Endothelial cell of umbilical vein (primary cell): Measurements from ENCODE around the gene SLC41A3. TPM values are rescaled to one million over a fixed set of nuclear protein-coding genes. Genes with fewer than 3 reads are reported as not detected.

ENCODE experiments used
- BruUV-seq: library from RNA; stranded (reverse); fragments of 400-500 nt; replicated peaks from 2 replicates; lab custom pipeline; 2021; lab: Mats Ljungman, UMichigan
- CTCF ChIA-PET: fragments of 300-600, 350-600 bp; sonication (Branson Sonifier 250); formaldehyde crosslinking; loops from one replicate; lab custom pipeline; 2021; ENCODE audit warnings: antibody characterized with exemption, inconsistent platforms; lab: Charles Lee
- POLR2A ChIA-PET: fragments of 300-600, 350-600 bp; sonication (Branson Sonifier 250); formaldehyde crosslinking; loops from one replicate; lab custom pipeline; 2021; ENCODE audit warnings: antibody characterized with exemption, inconsistent platforms; lab: Charles Lee
- DNase-seq: peaks from one replicate; pipeline ENCODE4 v3.0.0-alpha.2; 2011; ENCODE audit warnings: low read depth, low spot score
- FAIRE-seq: peaks from 2 replicates; lab custom pipeline; 2011; peaks lifted over from hg19 to GRCh38; lab: Jason Lieb, UNC
- H2AFZ ChIP-seq: 2 replicates; pipeline ENCODE4 v1.6.0; 2012; ENCODE audit warnings: low read depth, low read length, control low read depth, inconsistent platforms
- H3K27ac ChIP-seq: 2 replicates; pipeline ENCODE4 v1.5.1; 2011; ENCODE audit warnings: low read depth, mild to moderate bottlenecking, control low read depth, low read length, moderate library complexity; ENCODE audit not compliant: insufficient read depth
- H3K27me3 ChIP-seq, 2 experiments: 2 replicates each; pipeline versions ENCODE4 v1.6.0 to v1.6.1; 2011; ENCODE audit warnings: low read length in 2 of 2, mixed read lengths in 1 of 2; ENCODE audit not compliant: control insufficient read depth in 2 of 2, insufficient read depth in 2 of 2
- H3K36me3 ChIP-seq, 2 experiments: 2 replicates in 1 of 2; 3 replicates in 1 of 2; pipeline ENCODE4 v1.5.1; 2011; ENCODE audit warnings: low read length in 2 of 2, mild to moderate bottlenecking in 1 of 2, moderate library complexity in 1 of 2; ENCODE audit not compliant: control insufficient read depth in 2 of 2, insufficient read depth in 2 of 2; ENCODE audit errors: extremely low read depth in 1 of 2
- H3K4me1 ChIP-seq: 3 replicates; pipeline ENCODE4 v1.5.1; 2011; ENCODE audit warnings: mild to moderate bottlenecking, low read length; ENCODE audit not compliant: control insufficient read depth, insufficient read depth; ENCODE audit errors: extremely low read depth
- H3K4me2 ChIP-seq: 2 replicates; pipeline ENCODE4 v1.6.1; 2011; ENCODE audit warnings: low read length, control low read depth, mixed read lengths; ENCODE audit not compliant: insufficient read depth
- H3K4me3 ChIP-seq, 3 experiments: fragments of 200-600 bp in 1 of 3; sonication (generic), shearing (Covaris generic) in 1 of 3; replicated peaks in 1 of 3; 2 replicates each; pipeline ENCODE4 v1.5.1; 2011 to 2016; ENCODE audit warnings: control low read depth in 3 of 3, low read length in 3 of 3, mild to moderate bottlenecking in 2 of 3, inconsistent platforms in 1 of 3, low read depth in 1 of 3, moderate library complexity in 1 of 3; ENCODE audit not compliant: insufficient read depth in 1 of 3
- H3K79me2 ChIP-seq: 2 replicates; pipeline ENCODE4 v1.6.0; 2012; ENCODE audit warnings: low read length, inconsistent platforms; ENCODE audit not compliant: control insufficient read depth, insufficient read depth
- H3K9ac ChIP-seq: replicated peaks from 2 replicates; pipeline ENCODE3; 2011; ENCODE audit warnings: low read length, control low read depth; ENCODE audit not compliant: insufficient read depth; ENCODE audit errors: extremely low read depth
- H3K9me1 ChIP-seq: replicated peaks from 3 replicates; pipeline ENCODE4 v1.6.0; 2011; ENCODE audit warnings: mild to moderate bottlenecking, low read length; ENCODE audit not compliant: control insufficient read depth, insufficient read depth; ENCODE audit errors: extremely low read depth
- H3K9me3 ChIP-seq: replicated peaks from 2 replicates; pipeline ENCODE4 v1.5.1; 2012; ENCODE audit warnings: low read length, inconsistent platforms; ENCODE audit not compliant: control insufficient read depth, insufficient read depth
- H4K20me1 ChIP-seq: replicated peaks from 2 replicates; pipeline ENCODE3; 2011; ENCODE audit warnings: mild to moderate bottlenecking, low read length; ENCODE audit not compliant: control insufficient read depth, insufficient read depth; ENCODE audit errors: extremely low read depth
- EZH2 ChIP-seq: IDR thresholded peaks from 2 replicates; pipeline ENCODE4 v1.6.1; 2012; ENCODE audit warnings: borderline replicate concordance, low read depth, mild to moderate bottlenecking, moderate library complexity, low read length, inconsistent platforms; ENCODE audit not compliant: severe bottlenecking
- FOS ChIP-seq: IDR thresholded peaks from 2 replicates; pipeline ENCODE4 v1.6.1; 2011; ENCODE audit warnings: mild to moderate bottlenecking, low read length, moderate library complexity, borderline replicate concordance; ENCODE audit not compliant: insufficient read depth
- GATA2 ChIP-seq: IDR thresholded peaks from 2 replicates; pipeline ENCODE4 v1.7.0; 2011; ENCODE audit warnings: low read depth, mild to moderate bottlenecking, moderate library complexity, mixed read lengths, low read length; ENCODE audit not compliant: insufficient read length, insufficient read depth
- JUN ChIP-seq: IDR thresholded peaks from 2 replicates; pipeline ENCODE4 v1.6.1; 2011; ENCODE audit warnings: borderline replicate concordance, low read depth; ENCODE audit not compliant: insufficient read length, insufficient read depth
- MYC ChIP-seq: IDR thresholded peaks from one replicate; pipeline ENCODE4 v1.6.1; 2011; ENCODE audit warnings: mild to moderate bottlenecking, low read depth, low read length
- POLR2A ChIP-seq: IDR thresholded peaks from 2 replicates; pipeline ENCODE4 v1.6.1; 2012; ENCODE audit warnings: low read depth, mild to moderate bottlenecking, control low read depth, low read length
- POLR2AphosphoS5 ChIP-seq: IDR thresholded peaks from 2 replicates; pipeline ENCODE4 v1.6.1; 2012; ENCODE audit warnings: low read depth, mild to moderate bottlenecking, control low read depth, low read length, moderate library complexity; ENCODE audit not compliant: insufficient read depth
- dilution Hi-C: fragments of 300-500 bp; cut with MboI; formaldehyde crosslinking; loops from one replicate; pipeline ENCODE4 v1.15.0; 2019; ENCODE audit warnings: low sequenced_read_pairs; ENCODE audit not compliant: extremely low pct_ligation_motif_present
- intact Hi-C: fragments of 100-400 bp; cut with micrococcal nuclease; formaldehyde crosslinking; loops from one replicate; pipeline ENCODE4 v1.10.0; 2022
- polyA plus RNA-seq, 4 experiments: library from polyadenylated mRNA; depleted of rRNA in 3 of 4; stranded (reverse) in 3 of 4; unstranded in 1 of 4; fragments of >200 nt; gene quantifications; 2 replicates each; pipeline versions ENCODE4 v1.2.1 to v1.2.3, GENCODE V29; 2011 to 2012; ENCODE audit warnings: missing spikeins in 1 of 4
- total RNA-seq: library from RNA; stranded (reverse); gene quantifications from 2 replicates; pipeline ENCODE4 v1.2.3, GENCODE V29; 2021
- TF ChIP-seq, protein P1 (sequence below): IDR thresholded peaks from 2 replicates; pipeline ENCODE4 v1.6.1; 2011; ENCODE audit not compliant: insufficient read depth, insufficient read length
- TF ChIP-seq, protein P2 (sequence below), 2 donors: IDR thresholded peaks; 1 replicate in 1 of 2; 2 replicates in 1 of 2; pipeline ENCODE4 v1.5.1; 2011; ENCODE audit warnings: low read length in 2 of 2, mild to moderate bottlenecking in 2 of 2, moderate library complexity in 2 of 2, control low read depth in 1 of 2, inconsistent platforms in 1 of 2, low read depth in 1 of 2; ENCODE audit not compliant: insufficient read depth in 1 of 2; ENCODE audit errors: extremely low read depth in 1 of 2

Gene SLC41A3
- total and polyA plus RNA-seq, 2 donors (not counting 3 experiments of a cell fraction or from before 2014, with no cell fraction given) = 52.5 to 118 TPM

DNA sequence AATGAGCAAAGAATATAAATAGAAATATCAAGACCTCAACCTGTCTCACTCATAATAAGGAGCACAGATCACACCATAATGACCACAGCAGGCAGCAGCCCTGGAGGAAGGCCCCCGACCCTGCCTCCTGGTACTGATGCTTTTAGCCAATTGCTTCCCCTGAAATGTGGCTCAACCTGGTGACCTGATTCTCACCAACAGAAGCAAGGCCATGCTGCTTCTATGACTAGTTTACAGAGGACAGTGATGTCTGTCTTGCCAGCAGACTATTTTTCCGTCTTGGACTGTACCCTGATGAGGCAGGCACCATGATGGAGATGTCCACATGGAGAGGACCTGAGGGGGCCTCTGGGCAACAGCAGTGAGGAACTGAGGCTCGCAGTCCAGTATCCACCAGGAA is 18.0 kb downstream of the SLC41A3 start:
- FAIRE-seq (no peak), DNase-seq (no peak)
- no TSS peak for BruUV-seq
- CTCF ChIA-PET = no interaction called here
- Histone ChIP-seq H2AFZ (no peak overlapping the region), H3K36me3 (peaks cover 0 to 2% of the 10 kb centered on the region in 2 experiments), H3K9me1 (peaks cover 2% of the 10 kb centered on the region), H4K20me1 (no peaks in the 10 kb centered on the region), H3K27me3 (no peaks in the 10 kb centered on the region), H3K4me2 (no peak overlapping the region), H3K4me3 (no peak overlapping the region), H3K4me1 (no peaks in the 10 kb centered on the region), H3K27ac (no peak overlapping the region), H3K9me3 (no peaks in the 10 kb centered on the region), H3K9ac (no peak overlapping the region), H3K79me2 (no peaks in the 10 kb centered on the region)
- POLR2A ChIA-PET = no interaction called here
- dilution Hi-C loops = no loop called here
- intact Hi-C loops = no loop called here
- TF ChIP-seq FOS = no peak
- no peak for TF ChIP-seq JUN
- no peak for TF ChIP-seq EZH2
- TF ChIP-seq POLR2AphosphoS5 = no peak
- TF ChIP-seq POLR2A = no peak
- TF ChIP-seq, protein P1, sequence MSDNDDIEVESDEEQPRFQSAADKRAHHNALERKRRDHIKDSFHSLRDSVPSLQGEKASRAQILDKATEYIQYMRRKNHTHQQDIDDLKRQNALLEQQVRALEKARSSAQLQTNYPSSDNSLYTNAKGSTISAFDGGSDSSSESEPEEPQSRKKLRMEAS = no peak
- TF ChIP-seq MYC = no peak
- TF ChIP-seq GATA2 = no peak
- TF ChIP-seq, protein P2, sequence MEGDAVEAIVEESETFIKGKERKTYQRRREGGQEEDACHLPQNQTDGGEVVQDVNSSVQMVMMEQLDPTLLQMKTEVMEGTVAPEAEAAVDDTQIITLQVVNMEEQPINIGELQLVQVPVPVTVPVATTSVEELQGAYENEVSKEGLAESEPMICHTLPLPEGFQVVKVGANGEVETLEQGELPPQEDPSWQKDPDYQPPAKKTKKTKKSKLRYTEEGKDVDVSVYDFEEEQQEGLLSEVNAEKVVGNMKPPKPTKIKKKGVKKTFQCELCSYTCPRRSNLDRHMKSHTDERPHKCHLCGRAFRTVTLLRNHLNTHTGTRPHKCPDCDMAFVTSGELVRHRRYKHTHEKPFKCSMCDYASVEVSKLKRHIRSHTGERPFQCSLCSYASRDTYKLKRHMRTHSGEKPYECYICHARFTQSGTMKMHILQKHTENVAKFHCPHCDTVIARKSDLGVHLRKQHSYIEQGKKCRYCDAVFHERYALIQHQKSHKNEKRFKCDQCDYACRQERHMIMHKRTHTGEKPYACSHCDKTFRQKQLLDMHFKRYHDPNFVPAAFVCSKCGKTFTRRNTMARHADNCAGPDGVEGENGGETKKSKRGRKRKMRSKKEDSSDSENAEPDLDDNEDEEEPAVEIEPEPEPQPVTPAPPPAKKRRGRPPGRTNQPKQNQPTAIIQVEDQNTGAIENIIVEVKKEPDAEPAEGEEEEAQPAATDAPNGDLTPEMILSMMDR (IDR thresholded peaks at IDR 0.05; ENCODE audit: extremely low read depth in 1 of 2, insufficient read depth in 1 of 2, low read depth in 1 of 2, low read length in 2 of 2) = no peak
